ENCODE measurements around the gene GPM6B.

Gene GPM6B

DNA sequence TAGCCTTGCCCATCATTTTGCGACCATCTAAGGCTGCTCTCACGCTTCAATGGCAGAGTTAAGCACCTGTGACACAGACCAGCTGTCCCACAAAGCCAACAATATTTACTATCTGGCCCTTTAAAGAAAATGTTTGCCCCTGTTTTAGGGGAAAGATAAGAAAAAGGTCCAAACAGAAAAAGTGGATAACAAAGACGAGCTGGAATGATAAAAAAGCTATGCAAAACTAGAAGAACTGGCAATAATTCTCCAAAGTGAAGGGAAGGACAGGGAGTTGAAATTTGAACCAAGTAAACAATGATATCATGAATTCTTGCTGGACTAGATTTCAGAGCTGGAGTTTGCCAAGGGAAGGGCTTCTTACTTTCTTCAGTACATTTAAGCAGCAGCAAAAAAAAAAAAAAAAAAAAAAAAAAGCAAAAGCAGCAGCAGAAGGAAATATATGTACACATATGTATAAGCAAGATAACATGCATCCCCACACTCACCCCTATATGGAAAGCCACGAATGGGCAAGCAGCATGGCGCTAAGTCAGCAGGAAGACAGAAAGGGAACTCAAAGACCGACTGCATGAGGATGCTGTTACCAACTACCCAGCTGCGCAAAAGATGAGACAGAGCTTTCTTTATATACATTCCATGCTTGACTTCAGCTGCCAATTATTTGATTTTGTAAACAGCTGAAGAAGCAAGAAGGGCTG, 94.9 kb downstream of the GPM6B start:
- no peak for DNase-seq

DNA sequence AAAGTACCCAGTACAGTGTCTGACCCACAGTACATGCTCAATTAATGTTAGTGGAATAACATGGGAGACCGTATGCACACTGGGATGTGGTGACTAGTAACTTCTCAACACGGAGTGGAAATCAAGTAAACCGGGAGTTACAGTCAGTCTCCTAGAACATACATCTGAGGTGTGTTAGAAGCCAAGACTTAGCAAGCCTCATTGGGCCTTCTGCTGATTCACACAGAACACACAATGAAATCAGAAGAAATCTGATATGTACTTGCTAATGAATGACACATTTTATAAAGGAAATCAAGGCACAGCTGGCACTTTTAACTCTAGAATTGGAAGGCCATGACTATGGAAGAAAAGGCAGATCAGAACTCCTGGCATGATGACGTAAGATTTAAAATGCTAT, 95.5 kb downstream of the GPM6B start:
- no peak for DNase-seq
